OCI-LY3 (cell line): ENCODE measurements around the gene GMEB2.

Experiments used
- EZH2phosphoT487 ChIP-seq: fragments of 200-600 bp; shearing (Covaris generic); IDR thresholded peaks from 2 replicates; pipeline ENCODE4 v1.6.1; 2018; ENCODE audit warnings: antibody characterized with exemption, mixed run types, low read depth
- TF ChIP-seq, protein P1 (sequence below): fragments of 200-600, 300-600 bp; sonication (generic); IDR thresholded peaks from 2 replicates; pipeline ENCODE4 v1.5.1; 2014; ENCODE audit warnings: antibody characterized with exemption, low read length, low read depth

DNA sequence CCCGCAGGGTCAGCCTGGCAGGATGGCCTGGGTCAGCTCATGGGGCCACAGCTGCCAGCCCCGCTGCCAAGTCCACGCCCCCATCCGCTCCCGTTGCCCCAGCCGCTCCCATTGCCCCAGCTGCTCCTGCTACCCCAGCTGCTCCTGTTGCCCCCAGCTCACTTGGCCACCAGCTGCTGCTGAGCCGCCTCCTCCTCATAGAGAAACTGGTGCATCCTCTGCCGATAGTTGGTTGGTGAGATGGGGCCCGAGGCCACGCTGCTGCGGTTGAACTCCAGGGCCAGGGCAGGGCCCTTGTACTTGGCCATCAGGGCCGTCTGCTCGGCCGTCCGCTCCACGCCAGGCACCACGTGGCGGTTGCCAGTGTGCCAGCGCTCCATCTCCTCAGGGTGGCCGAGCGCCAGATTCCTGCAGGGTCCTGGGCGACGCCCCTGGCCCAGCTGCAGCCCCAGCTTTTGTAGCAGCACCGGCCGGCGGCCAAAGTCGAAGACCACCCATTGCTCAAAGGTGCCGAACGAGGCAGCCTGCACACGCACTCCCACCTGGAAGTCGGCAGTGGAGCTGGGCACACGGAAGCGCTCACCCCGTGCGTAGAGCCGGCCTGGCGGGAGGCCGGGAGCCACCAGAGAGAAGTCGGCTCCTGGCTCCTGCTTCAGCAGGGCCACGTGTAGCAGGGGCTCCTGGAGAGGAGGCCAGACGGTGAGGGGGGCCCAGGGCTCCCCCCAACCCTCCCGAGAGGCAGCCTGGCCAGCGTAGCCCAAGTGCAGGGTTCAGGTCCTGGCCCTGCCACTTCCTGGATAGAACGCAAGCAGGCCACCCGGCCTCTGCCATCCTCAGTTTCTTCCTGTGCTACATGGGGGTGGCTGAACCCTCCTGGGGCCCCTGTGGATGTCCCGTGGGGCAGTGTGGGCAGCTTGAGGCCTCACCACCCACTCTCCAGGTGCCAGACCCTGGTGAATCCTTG, 57.6 kb downstream of the GMEB2 start:
- TF ChIP-seq, protein P1, sequence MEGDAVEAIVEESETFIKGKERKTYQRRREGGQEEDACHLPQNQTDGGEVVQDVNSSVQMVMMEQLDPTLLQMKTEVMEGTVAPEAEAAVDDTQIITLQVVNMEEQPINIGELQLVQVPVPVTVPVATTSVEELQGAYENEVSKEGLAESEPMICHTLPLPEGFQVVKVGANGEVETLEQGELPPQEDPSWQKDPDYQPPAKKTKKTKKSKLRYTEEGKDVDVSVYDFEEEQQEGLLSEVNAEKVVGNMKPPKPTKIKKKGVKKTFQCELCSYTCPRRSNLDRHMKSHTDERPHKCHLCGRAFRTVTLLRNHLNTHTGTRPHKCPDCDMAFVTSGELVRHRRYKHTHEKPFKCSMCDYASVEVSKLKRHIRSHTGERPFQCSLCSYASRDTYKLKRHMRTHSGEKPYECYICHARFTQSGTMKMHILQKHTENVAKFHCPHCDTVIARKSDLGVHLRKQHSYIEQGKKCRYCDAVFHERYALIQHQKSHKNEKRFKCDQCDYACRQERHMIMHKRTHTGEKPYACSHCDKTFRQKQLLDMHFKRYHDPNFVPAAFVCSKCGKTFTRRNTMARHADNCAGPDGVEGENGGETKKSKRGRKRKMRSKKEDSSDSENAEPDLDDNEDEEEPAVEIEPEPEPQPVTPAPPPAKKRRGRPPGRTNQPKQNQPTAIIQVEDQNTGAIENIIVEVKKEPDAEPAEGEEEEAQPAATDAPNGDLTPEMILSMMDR = no peak
- TF ChIP-seq EZH2phosphoT487 = no peak
